Endothelial cell of umbilical vein (primary cell): ENCODE measurements around the gene AKAP14.

Experiments
- CTCF ChIP-seq, 2 donors: IDR thresholded peaks; 1 replicate in 1 of 2; 2 replicates in 1 of 2; pipeline ENCODE4 v1.5.1; 2011; ENCODE audit warnings: low read length in 2 of 2, mild to moderate bottlenecking in 2 of 2, moderate library complexity in 2 of 2, control low read depth in 1 of 2, inconsistent platforms in 1 of 2, low read depth in 1 of 2; ENCODE audit not compliant: insufficient read depth in 1 of 2; ENCODE audit errors: extremely low read depth in 1 of 2
- EZH2 ChIP-seq: IDR thresholded peaks from 2 replicates; pipeline ENCODE4 v1.6.1; 2012; ENCODE audit warnings: borderline replicate concordance, low read depth, mild to moderate bottlenecking, moderate library complexity, low read length, inconsistent platforms; ENCODE audit not compliant: severe bottlenecking
- POLR2A ChIP-seq: IDR thresholded peaks from 2 replicates; pipeline ENCODE4 v1.6.1; 2012; ENCODE audit warnings: low read depth, mild to moderate bottlenecking, control low read depth, low read length

DNA sequence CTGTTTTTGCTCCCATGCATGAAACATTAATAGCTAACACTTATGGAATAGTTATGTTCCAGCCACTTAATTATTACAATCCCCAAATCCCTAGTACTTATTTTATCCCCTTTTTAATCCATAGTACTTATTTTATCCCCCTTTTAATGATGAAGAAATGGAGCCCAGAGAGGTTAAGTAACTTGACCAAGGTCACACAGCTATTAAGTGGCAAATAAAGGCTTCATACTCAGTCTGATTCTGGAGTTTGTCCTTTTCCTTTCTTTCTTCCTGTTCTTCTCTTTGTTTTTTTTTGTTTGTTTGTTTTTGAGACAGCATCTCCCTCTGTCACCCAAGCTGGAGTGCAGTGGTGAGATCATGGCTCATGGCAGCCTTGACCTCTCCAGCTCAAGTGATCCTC, 45.6 kb downstream of the AKAP14 start:
- no peak for TF ChIP-seq CTCF (IDR thresholded peaks at IDR 0.05; ENCODE audit: extremely low read depth in 1 of 2, insufficient read depth in 1 of 2, low read depth in 1 of 2, low read length in 2 of 2)
- no peak for TF ChIP-seq EZH2
- no peak for TF ChIP-seq POLR2A
